PFSK-1 (cell line): Measurements from ENCODE around the gene LRRC28.

Experiments used
- FOXP2 ChIP-seq: optimal IDR thresholded peaks from 2 replicates; pipeline ENCODE3; 2011; ENCODE audit warnings: borderline replicate concordance, control low read depth, inconsistent platforms; ENCODE audit not compliant: insufficient read depth; ENCODE audit errors: extremely low read length, extremely low read depth
- POLR2AphosphoS5 ChIP-seq: IDR thresholded peaks from 2 replicates; pipeline ENCODE4 v1.6.1; 2012; ENCODE audit warnings: low read depth, mild to moderate bottlenecking, control low read depth, low read length, moderate library complexity
- REST ChIP-seq, 2 experiments: IDR thresholded peaks; 2 replicates each; pipeline versions ENCODE4 v1.6.1 to v1.8.0; 2011 to 2012; ENCODE audit warnings: low read depth in 2 of 2, low read length in 2 of 2, control low read depth in 1 of 2, inconsistent platforms in 1 of 2, mild to moderate bottlenecking in 1 of 2, moderate library complexity in 1 of 2; ENCODE audit not compliant: insufficient read depth in 1 of 2
- SIN3A ChIP-seq: IDR thresholded peaks from 2 replicates; pipeline ENCODE4 v1.6.1; 2012; ENCODE audit warnings: mild to moderate bottlenecking, low read length, moderate library complexity, borderline replicate concordance; ENCODE audit not compliant: insufficient read depth
- TAF1 ChIP-seq: IDR thresholded peaks from 2 replicates; pipeline ENCODE4 v1.6.1; 2012; ENCODE audit warnings: low read length, control low read depth, borderline replicate concordance; ENCODE audit not compliant: insufficient read depth

LRRC28 gene

GRCh38 chr15:99226802-99227201 is 24.5 kb upstream of the LRRC28 start:
- no peak for TF ChIP-seq TAF1
- TF ChIP-seq REST (IDR thresholded peaks at IDR 0.05; ENCODE audit: insufficient read depth in 1 of 2, low read depth in 2 of 2, low read length in 2 of 2), result no peak
- no peak for TF ChIP-seq SIN3A
- no peak for TF ChIP-seq POLR2AphosphoS5
- no peak for TF ChIP-seq FOXP2

- TF ChIP-seq FOXP2 (no peak), TAF1 (no peak), SIN3A (no peak), REST (IDR thresholded peaks at IDR 0.05; ENCODE audit: insufficient read depth in 1 of 2, low read depth in 2 of 2, low read length in 2 of 2) (no peak), POLR2AphosphoS5 (no peak)
These were observed 23.0 kb upstream of the LRRC28 start for GRCh38 chr15:99228120-99228770.

GRCh38 chr15:99230867-99231266 is 20.4 kb upstream of the LRRC28 start:
- TF ChIP-seq REST (IDR thresholded peaks at IDR 0.05; ENCODE audit: insufficient read depth in 1 of 2, low read depth in 2 of 2, low read length in 2 of 2) (no peak), SIN3A (no peak), POLR2AphosphoS5 (no peak), TAF1 (no peak), FOXP2 (no peak)

- TF ChIP-seq SIN3A, result no peak
- no peak for TF ChIP-seq FOXP2
- no peak for TF ChIP-seq POLR2AphosphoS5
- no peak for TF ChIP-seq REST (IDR thresholded peaks at IDR 0.05; ENCODE audit: insufficient read depth in 1 of 2, low read depth in 2 of 2, low read length in 2 of 2)
- TF ChIP-seq TAF1, result no peak
These were observed 18.5 kb upstream of the LRRC28 start for GRCh38 chr15:99232740-99233139.

GRCh38 chr15:99238849-99239248 is 12.4 kb upstream of the LRRC28 start:
- no peak for TF ChIP-seq FOXP2
- TF ChIP-seq REST (IDR thresholded peaks at IDR 0.05; ENCODE audit: insufficient read depth in 1 of 2, low read depth in 2 of 2, low read length in 2 of 2), result no peak
- TF ChIP-seq POLR2AphosphoS5, result no peak
- TF ChIP-seq SIN3A, result no peak
- no peak for TF ChIP-seq TAF1
